GM21717 (cell line): ENCODE results near the gene ASB10.

Experiments used
- ATAC-seq: cut with Tn5 transposase; IDR thresholded peaks from one replicate; pipeline ENCODE4 v1.9.1; 2021; ENCODE audit warnings: mild to moderate bottlenecking, moderate library complexity; ENCODE audit not compliant: unreplicated experiment

The ASB10 gene

GRCh38 chr7:151138153-151138851 lies 48.7 kb downstream of the ASB10 start:
- no peak for ATAC-seq

GRCh38 chr7:151137791-151138152 lies 49.3 kb downstream of the ASB10 start:
- no peak for ATAC-seq

- ATAC-seq, result no peak
These were observed 49.9 kb downstream of the ASB10 start for GRCh38 chr7:151137076-151137675.

GRCh38 chr7:151135866-151136843 lies 50.9 kb downstream of the ASB10 start:
- no peak for ATAC-seq

GRCh38 chr7:151135525-151135845 lies 51.6 kb downstream of the ASB10 start:
- no peak for ATAC-seq

- no peak for ATAC-seq
These were observed 52.1 kb downstream of the ASB10 start for GRCh38 chr7:151134743-151135524.

- no peak for ATAC-seq
These were observed 52.9 kb downstream of the ASB10 start for GRCh38 chr7:151133986-151134742.

GRCh38 chr7:151133266-151133985 lies 53.6 kb downstream of the ASB10 start:
- no peak for ATAC-seq

- ATAC-seq, result no peak
These were observed 54.4 kb downstream of the ASB10 start for GRCh38 chr7:151132461-151133205.

- ATAC-seq, result no peak
These were observed 55.3 kb downstream of the ASB10 start for GRCh38 chr7:151131592-151132293.

GRCh38 chr7:151131224-151131591 lies 55.8 kb downstream of the ASB10 start:
- ATAC-seq, result no peak

GRCh38 chr7:151130741-151131157 lies 56.3 kb downstream of the ASB10 start:
- no peak for ATAC-seq

GRCh38 chr7:151129960-151130591 lies 57.0 kb downstream of the ASB10 start:
- no peak for ATAC-seq

- ATAC-seq, result no peak
These were observed 57.7 kb downstream of the ASB10 start for GRCh38 chr7:151129117-151129959.

- ATAC-seq, result no peak
These were observed 58.3 kb downstream of the ASB10 start for GRCh38 chr7:151128716-151129115.

- no peak for ATAC-seq
These were observed 58.9 kb downstream of the ASB10 start for GRCh38 chr7:151128144-151128543.
